ENCODE data around the gene DCXR. TPM values are rescaled to one million over a fixed set of nuclear protein-coding genes. Genes with fewer than 3 reads are reported as not detected.

The DCXR gene
- 29.9 and 42.8 TPM in 2 replicates for total RNA-seq

GRCh38 chr17:82037092-82037888 lies at the start of gene DCXR:
DCXR (minus strand) TSS chr17:82037697; CDS start chr17:82037682, 15 bp downstream.

GRCh38 chr17:82065638-82066303 lies 28.3 kb upstream of the DCXR start, which contains the start of gene DUS1L:
DUS1L (minus strand) TSS chr17:82065804; CDS start chr17:82065059, 745 bp downstream.

GRCh38 chr17:82051776-82052637 lies 14.5 kb upstream of the DCXR start, which contains the start of the genes GPS1 and RFNG:
GPS1 (plus strand) TSS chr17:82051898; CDS start chr17:82051932, 34 bp downstream.
RFNG (minus strand) TSS chr17:82051811; CDS start chr17:82051766, 45 bp downstream.

GRCh38 chr17:82031303-82031884 lies 6.1 kb downstream of the DCXR start, which contains the start of gene RAC3:
RAC3 (plus strand) TSS chr17:82031678; CDS start chr17:82031762, 84 bp downstream.

GRCh38 chr17:82022981-82023446 lies 14.5 kb downstream of the DCXR start, which contains the start of gene LRRC45:
LRRC45 (plus strand) TSS chr17:82023305; CDS start chr17:82023644, 339 bp downstream.

GRCh38 chr17:82022310-82022980 lies 15.1 kb downstream of the DCXR start, which contains the start of gene CENPX:
CENPX (minus strand) TSS chr17:82022878; CDS start chr17:82022861, 17 bp downstream.

Other genes with a start within 250 kb of the DCXR start
- gene GCGR, start 233.5 kb downstream of the DCXR start, total RNA-seq = not detected in 2 replicates
- 114 and 175 TPM in 2 replicates for gene MCRIP1, start 204.4 kb downstream of the DCXR start, total RNA-seq
- gene PPP1R27, start 202.6 kb downstream of the DCXR start, total RNA-seq = not detected in 2 replicates
- 710 and 947 TPM in 2 replicates for gene P4HB, start 177.2 kb downstream of the DCXR start, total RNA-seq
- gene ARHGDIA, start 166.4 kb downstream of the DCXR start, total RNA-seq = 103 and 167 TPM in 2 replicates
- gene ALYREF, start 146.1 kb downstream of the DCXR start, total RNA-seq = 171 and 230 TPM in 2 replicates
- gene ANAPC11, start 146.0 kb downstream of the DCXR start, total RNA-seq = 187 and 197 TPM in 2 replicates
- 0.27 and 0.28 TPM in 2 replicates for gene NPB, start 135.5 kb downstream of the DCXR start, total RNA-seq
- gene PCYT2, start 126.3 kb downstream of the DCXR start, total RNA-seq = 19.9 and 25.6 TPM in 2 replicates
- gene SIRT7, start 119.5 kb downstream of the DCXR start, total RNA-seq = 15.0 and 18.5 TPM in 2 replicates
- gene MAFG, start 110.0 kb downstream of the DCXR start, total RNA-seq = 14.0 and 18.6 TPM in 2 replicates
- gene PYCR1, start 100.4 kb downstream of the DCXR start, total RNA-seq = 89.6 and 118 TPM in 2 replicates
- not detected in 2 replicates for gene MYADML2, start 90.5 kb downstream of the DCXR start, total RNA-seq
- gene NOTUM, start 76.5 kb downstream of the DCXR start, total RNA-seq = under 0.01 TPM in 1 of 2 replicates, not detected in the other
- gene ASPSCR1, start 60.1 kb downstream of the DCXR start, total RNA-seq = 21.8 and 22.2 TPM in 2 replicates
- 22.3 and 48.6 TPM in 2 replicates for gene CENPX, start 14.8 kb downstream of the DCXR start, total RNA-seq
- gene LRRC45, start 14.4 kb downstream of the DCXR start, total RNA-seq = 15.3 and 21.4 TPM in 2 replicates
- gene RAC3, start 6.0 kb downstream of the DCXR start, total RNA-seq = 21.1 and 32.0 TPM in 2 replicates
- 18.1 and 28.5 TPM in 2 replicates for gene RFNG, start 14.1 kb upstream of the DCXR start, total RNA-seq
- 105 and 107 TPM in 2 replicates for gene GPS1, start 14.2 kb upstream of the DCXR start, total RNA-seq
- gene DUS1L, start 28.1 kb upstream of the DCXR start, total RNA-seq = 58.5 and 69.6 TPM in 2 replicates
- gene FASN, start 60.5 kb upstream of the DCXR start, total RNA-seq = 49.5 and 52.8 TPM in 2 replicates
- 8.0 and 16.7 TPM in 2 replicates for gene CCDC57, start 175.1 kb upstream of the DCXR start, total RNA-seq
- gene SLC16A3, start 191.3 kb upstream of the DCXR start, total RNA-seq = 97.3 and 281 TPM in 2 replicates
- gene CSNK1D, start 236.0 kb upstream of the DCXR start, total RNA-seq = 52.3 and 66.3 TPM in 2 replicates

Measured in endothelial cell of coronary artery (primary cell).